ENCODE measurements around the gene CHD5. TPM values are rescaled to one million over a fixed set of nuclear protein-coding genes. Genes with fewer than 3 reads are reported as not detected.

Gene CHD5
- total RNA-seq, 1 donor from 2014 or later = 0.04 TPM

GRCh38 chr1:6110326-6110725, 69.8 kb downstream of the CHD5 start:
- ATAC-seq = no peak

- ATAC-seq = no peak
Observed at GRCh38 chr1:6109688-6110087, 70.4 kb downstream of the CHD5 start.

- peak; percentile 75 for ATAC-seq
Observed at GRCh38 chr1:6108937-6109614, 71.0 kb downstream of the CHD5 start.

GRCh38 chr1:6108476-6108875, 71.6 kb downstream of the CHD5 start:
- ATAC-seq = no peak

GRCh38 chr1:6107409-6108356, 72.4 kb downstream of the CHD5 start:
- ATAC-seq = no peak

GRCh38 chr1:6106977-6107376, 73.1 kb downstream of the CHD5 start:
- no peak for ATAC-seq

GRCh38 chr1:6106321-6106731, 73.8 kb downstream of the CHD5 start:
- ATAC-seq = no peak

GRCh38 chr1:6105763-6106162, 74.4 kb downstream of the CHD5 start:
- ATAC-seq = no peak

GRCh38 chr1:6105218-6105679, 74.9 kb downstream of the CHD5 start:
- no peak for ATAC-seq

GRCh38 chr1:6104631-6105030, 75.5 kb downstream of the CHD5 start:
- no peak for ATAC-seq

GRCh38 chr1:6103854-6104530, 76.1 kb downstream of the CHD5 start:
- no peak for ATAC-seq

GRCh38 chr1:6103111-6103853, 76.8 kb downstream of the CHD5 start:
- ATAC-seq = no peak

- no peak for ATAC-seq
Observed at GRCh38 chr1:6102532-6102845, 77.6 kb downstream of the CHD5 start.

- ATAC-seq = no peak
Observed at GRCh38 chr1:6101826-6102531, 78.1 kb downstream of the CHD5 start.

GRCh38 chr1:6100861-6101783, 79.0 kb downstream of the CHD5 start:
- no peak for ATAC-seq

- peak; percentile 24 for ATAC-seq
Observed at GRCh38 chr1:6099787-6100765, 80.0 kb downstream of the CHD5 start.

- ATAC-seq = no peak
Observed at GRCh38 chr1:6099297-6099696, 80.8 kb downstream of the CHD5 start.

GRCh38 chr1:6098303-6099215, 81.6 kb downstream of the CHD5 start:
- ATAC-seq = no peak

Data from esophagus mucosa (tissue), 1 donor.